Neuron (in vitro differentiated cells): ENCODE data around the gene LRCH3.

Experiments used
- H2AFZ ChIP-seq: one replicate; pipeline ENCODE4 v1.6.1; 2013; ENCODE audit warnings: low read depth, mild to moderate bottlenecking, inconsistent platforms, low read length, moderate library complexity
- H3K27me3 ChIP-seq: one replicate; pipeline ENCODE4 v1.6.1; 2013; ENCODE audit warnings: low read length; ENCODE audit not compliant: insufficient read depth
- H3K36me3 ChIP-seq: one replicate; pipeline ENCODE4 v1.6.1; 2013; ENCODE audit warnings: low read length; ENCODE audit not compliant: insufficient read depth
- H3K4me1 ChIP-seq: one replicate; pipeline ENCODE4 v1.6.1; 2013; ENCODE audit warnings: low read length; ENCODE audit not compliant: insufficient read depth
- H3K4me3 ChIP-seq: 2 replicates; pipeline ENCODE4 v1.5.1; 2013; ENCODE audit warnings: mild to moderate bottlenecking, low read length, moderate library complexity
- H3K9me3 ChIP-seq: one replicate; pipeline ENCODE4 v1.6.1; 2013; ENCODE audit warnings: low read length

LRCH3 gene

DNA sequence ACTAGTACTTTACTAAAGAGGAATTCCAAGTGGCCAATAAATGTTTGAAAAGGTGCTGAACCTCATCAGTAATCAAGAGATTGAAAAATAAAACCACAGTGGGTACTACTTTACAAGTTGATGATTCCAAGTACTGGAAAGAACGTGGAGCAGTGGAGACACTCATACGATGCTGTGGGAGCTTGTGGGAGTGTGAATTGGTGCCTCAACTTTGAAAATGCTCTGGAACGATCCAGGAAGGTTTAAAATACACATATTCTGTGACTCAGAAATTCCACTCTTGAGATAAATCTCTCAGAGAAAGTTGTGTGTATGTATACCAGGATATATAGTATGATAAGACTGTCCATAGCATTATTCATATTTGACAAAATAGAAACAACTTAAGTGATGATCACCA, 9.3 kb downstream of the LRCH3 start:
- no peak overlapping the region for H3K4me3 ChIP-seq
- H2AFZ ChIP-seq, result no peak overlapping the region
- no peaks in the 10 kb centered on the region for H3K27me3 ChIP-seq

DNA sequence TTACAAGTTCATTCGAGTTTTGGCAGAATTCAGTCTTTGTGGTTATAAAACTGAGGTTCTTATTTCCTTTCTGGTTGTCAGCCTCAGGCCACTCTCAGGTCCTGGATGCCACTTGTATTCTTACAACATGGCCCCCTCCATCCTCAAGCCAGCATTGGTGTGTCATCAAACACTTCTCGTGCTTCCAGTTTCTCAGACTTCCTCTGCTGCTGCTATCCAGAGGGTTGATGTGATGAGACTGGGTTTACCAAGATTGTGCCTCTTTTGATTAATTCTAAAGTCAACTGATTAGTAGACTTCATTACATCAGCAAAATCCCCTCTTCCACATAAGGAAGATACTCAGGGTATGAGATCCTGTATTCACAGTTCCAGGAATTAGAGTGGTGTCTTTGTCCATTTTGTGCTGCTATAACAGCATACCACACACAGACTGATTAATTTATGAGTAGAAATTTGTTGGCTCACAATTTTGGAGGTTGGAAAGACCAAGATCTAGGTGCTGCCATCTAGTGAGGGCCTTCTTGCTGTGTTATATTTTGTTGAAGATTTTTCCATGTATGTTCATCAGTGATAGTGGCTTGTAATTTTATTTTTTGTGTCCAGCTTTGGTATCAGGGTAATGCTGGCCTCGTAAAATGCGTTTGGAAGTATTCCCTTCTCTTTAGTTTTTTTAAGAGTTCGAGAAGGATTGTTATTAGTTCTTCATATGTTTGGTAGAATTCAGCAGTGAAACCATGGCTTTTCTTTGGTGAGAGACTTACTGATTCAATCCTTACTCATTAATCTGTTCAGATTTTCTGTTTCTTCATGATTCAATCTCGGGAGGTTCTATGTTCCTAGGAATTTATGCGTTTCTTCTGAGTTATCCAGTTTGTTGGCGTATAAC, 11.1 kb downstream of the LRCH3 start:
- Histone ChIP-seq H3K4me3 (no peak overlapping the region), H3K36me3 (peaks cover 2% of the 10 kb centered on the region), H3K9me3 (peaks cover 2% of the 10 kb centered on the region), H3K4me1 (no peaks in the 10 kb centered on the region), H3K27me3 (no peaks in the 10 kb centered on the region), H2AFZ (no peak overlapping the region)

More for the DNA sequence above, 9.3 kb downstream of the LRCH3 start:
- no peaks in the 10 kb centered on the region for H3K36me3 ChIP-seq
- no peaks in the 10 kb centered on the region for H3K4me1 ChIP-seq
- peaks cover 2% of the 10 kb centered on the region for H3K9me3 ChIP-seq

DNA sequence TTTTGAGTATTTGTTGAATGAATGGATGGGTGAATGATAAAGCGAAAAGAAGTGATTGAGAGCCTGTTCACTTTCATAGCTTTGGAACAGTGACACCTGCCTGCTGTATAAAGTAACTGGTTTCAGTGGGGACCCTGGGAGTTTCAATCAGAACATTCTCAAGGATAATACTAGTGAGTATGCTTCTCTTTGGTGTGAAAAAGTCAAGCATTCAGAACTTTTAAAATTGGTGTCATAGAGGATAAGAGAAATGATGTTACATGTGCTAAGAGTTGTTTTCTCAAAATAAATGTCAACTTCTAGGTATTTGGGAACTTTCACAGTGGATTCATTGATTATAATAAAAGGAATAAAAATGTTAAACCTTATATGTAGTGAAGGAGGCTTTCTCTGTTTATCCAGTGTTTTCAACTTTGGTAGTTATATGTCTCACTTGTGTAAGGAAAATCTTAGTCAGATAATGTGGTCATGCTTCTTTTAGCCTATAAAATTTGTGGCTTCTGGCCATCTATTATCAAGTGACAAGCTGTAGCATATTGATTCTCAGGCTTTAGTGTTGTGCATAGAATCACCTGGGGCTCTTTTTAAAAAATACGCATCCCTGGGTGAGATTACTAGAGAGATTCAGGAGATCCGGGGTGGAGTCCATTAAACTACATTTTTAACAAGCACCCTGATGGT, 11.9 kb downstream of the LRCH3 start:
- Histone ChIP-seq H3K36me3 (peaks cover 2% of the 10 kb centered on the region), H3K27me3 (no peaks in the 10 kb centered on the region), H3K4me3 (no peak overlapping the region), H3K4me1 (no peaks in the 10 kb centered on the region), H3K9me3 (peaks cover 2% of the 10 kb centered on the region), H2AFZ (no peak overlapping the region)

DNA sequence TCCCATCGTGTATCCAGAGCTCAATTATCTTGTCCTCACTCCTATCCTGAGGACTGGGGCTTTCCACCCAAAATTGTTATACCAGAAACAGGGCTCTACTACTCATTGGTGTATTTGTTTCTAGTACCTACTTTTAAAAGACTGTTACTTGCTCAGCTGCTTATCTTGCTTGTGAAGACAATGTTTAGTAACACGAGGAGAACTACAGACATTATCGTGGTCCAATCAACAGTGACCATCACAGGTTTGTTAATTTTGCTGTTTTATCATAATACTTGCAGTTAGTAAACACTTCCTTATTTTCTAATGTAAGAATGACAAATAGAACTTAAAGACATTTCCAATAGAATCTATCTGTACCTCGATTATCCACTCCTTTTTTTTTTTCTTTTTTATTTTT, 13.5 kb downstream of the LRCH3 start:
- no peak overlapping the region for H3K4me3 ChIP-seq
- H3K27me3 ChIP-seq, result no peaks in the 10 kb centered on the region
- H3K36me3 ChIP-seq, result peaks cover 2% of the 10 kb centered on the region
- peaks cover 2% of the 10 kb centered on the region for H3K9me3 ChIP-seq
- no peak overlapping the region for H2AFZ ChIP-seq
- no peaks in the 10 kb centered on the region for H3K4me1 ChIP-seq

DNA sequence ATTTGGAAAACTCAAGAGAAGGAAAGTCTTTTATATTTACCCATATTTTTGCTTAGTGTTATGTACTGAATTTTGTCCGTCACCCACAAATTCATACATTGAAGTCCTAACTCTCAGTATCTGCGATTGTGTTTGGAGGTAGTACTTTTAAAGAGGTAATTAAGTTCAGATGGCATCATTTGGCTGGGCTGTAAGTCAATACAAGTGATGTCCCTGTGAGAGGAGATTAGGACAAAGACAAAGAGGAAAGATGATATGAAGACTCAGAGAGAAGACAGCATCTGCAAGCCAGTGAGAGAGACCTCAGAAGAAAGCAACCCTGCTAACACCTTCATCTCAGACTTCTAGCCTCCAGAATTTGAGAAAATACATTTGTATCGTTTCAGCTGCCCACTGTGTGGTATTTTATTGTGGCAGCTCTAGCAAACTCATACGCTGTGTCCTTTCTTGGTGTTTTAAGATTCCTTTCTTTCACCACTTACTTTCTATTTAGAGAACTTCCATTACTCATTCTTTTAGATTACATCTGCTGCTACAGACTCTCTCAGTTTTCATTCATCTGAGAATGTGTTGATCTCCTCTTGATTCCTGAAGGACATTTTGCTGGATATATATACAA, 17.0 kb downstream of the LRCH3 start:
- H3K4me3 ChIP-seq, result no peak overlapping the region
- peaks cover 2% of the 10 kb centered on the region for H3K36me3 ChIP-seq
- no peaks in the 10 kb centered on the region for H3K4me1 ChIP-seq
- no peaks in the 10 kb centered on the region for H3K9me3 ChIP-seq
- no peaks in the 10 kb centered on the region for H3K27me3 ChIP-seq
- H2AFZ ChIP-seq, result no peak overlapping the region

DNA sequence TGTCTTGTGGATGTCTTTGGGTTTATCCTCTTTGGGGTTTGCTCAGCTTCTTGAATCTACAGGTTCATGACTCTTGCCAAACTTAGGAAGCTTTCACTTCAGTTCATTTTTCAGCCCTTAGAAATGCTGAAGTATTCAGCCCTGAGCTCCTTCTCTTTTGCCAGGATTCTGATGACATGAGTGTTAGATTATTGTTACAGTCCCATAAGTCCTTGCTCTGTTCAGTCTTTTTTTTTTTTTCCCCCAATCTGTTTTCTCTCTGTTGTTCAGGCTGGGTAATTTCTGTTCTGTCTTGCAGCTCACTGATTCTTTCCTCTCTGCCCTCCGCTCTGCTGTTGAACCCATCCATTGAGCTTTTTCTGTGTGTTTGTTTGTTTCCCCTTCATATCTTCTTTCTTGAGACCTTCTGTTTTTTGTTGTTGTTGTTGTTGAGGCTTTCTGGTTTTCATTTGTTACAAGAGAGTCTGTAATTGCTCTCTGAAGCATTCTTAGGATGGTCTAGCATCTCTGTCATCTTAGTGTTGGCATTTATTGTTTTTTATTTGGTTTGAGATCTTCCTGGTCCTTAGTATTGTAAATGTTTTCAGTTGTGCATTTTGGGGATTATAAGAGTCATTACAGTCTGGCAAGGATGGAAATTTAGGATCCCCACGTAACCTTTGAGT, 18.4 kb downstream of the LRCH3 start:
- Histone ChIP-seq H3K9me3 (no peaks in the 10 kb centered on the region), H3K27me3 (no peaks in the 10 kb centered on the region), H3K4me3 (no peak overlapping the region), H2AFZ (no peak overlapping the region), H3K36me3 (peaks cover 2% of the 10 kb centered on the region), H3K4me1 (no peaks in the 10 kb centered on the region)

DNA sequence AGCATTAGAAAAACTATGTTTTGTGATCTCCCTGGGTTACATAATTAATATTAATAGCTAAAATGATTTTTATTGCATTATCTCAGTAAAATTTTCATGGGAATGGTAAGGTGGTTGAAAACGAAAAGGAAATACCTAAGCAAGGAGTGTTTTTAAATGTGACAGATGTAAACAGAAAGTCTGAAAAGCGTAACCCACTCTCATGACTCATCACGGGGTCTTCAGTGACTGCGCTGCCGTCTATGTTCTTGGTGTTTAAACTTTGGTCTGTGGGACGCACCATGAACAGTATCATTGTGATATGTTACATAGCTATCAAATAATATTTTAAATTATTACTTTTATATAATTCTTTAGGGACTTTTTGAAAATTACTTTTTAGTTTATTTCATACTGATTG, 19.8 kb downstream of the LRCH3 start:
- Histone ChIP-seq H3K9me3 (no peaks in the 10 kb centered on the region), H3K36me3 (peaks cover 2% of the 10 kb centered on the region), H3K4me3 (no peak overlapping the region), H2AFZ (no peak overlapping the region), H3K4me1 (no peaks in the 10 kb centered on the region), H3K27me3 (no peaks in the 10 kb centered on the region)

DNA sequence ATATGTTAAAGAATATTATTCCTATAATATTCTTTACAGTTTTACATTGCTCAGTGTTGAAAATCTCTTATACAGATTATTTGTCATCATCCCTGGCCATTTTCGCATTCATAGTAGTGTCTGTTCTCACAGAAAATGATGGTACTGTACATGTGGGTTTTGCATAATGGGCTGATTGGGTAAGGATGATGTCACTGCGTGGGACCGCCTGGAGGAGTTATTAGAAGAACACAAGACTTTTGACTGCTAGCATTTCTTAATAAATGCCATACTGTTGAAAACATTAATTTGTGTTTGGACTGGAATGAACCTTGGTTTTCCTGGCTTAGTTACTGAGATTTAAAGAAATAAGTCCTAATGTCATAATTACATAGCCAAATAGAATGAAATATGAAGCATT, 20.3 kb downstream of the LRCH3 start:
- Histone ChIP-seq H3K36me3 (peaks cover 2% of the 10 kb centered on the region), H3K27me3 (no peaks in the 10 kb centered on the region), H3K9me3 (no peaks in the 10 kb centered on the region), H3K4me1 (no peaks in the 10 kb centered on the region), H3K4me3 (no peak overlapping the region), H2AFZ (no peak overlapping the region)

DNA sequence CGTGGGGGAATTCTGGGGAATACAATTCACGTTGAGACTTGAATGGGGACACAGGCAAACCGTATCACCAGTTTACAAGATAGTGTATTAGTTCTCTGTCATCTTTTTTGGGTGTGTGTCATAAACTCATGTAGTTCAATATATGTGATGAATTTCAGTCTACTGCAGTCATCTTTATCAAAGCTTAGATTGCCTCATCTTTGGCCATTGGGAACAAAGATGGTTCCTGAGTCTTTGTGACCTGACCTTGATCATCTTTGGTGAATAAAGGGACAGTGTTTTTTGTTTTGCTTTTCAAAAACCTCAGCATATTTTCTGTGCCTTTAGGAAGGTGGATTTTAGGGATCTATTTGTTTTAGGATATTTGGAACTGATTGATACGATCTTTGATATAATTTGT, 23.3 kb downstream of the LRCH3 start:
- Histone ChIP-seq H3K4me3 (no peak overlapping the region), H3K27me3 (no peaks in the 10 kb centered on the region), H3K9me3 (no peaks in the 10 kb centered on the region)

DNA sequence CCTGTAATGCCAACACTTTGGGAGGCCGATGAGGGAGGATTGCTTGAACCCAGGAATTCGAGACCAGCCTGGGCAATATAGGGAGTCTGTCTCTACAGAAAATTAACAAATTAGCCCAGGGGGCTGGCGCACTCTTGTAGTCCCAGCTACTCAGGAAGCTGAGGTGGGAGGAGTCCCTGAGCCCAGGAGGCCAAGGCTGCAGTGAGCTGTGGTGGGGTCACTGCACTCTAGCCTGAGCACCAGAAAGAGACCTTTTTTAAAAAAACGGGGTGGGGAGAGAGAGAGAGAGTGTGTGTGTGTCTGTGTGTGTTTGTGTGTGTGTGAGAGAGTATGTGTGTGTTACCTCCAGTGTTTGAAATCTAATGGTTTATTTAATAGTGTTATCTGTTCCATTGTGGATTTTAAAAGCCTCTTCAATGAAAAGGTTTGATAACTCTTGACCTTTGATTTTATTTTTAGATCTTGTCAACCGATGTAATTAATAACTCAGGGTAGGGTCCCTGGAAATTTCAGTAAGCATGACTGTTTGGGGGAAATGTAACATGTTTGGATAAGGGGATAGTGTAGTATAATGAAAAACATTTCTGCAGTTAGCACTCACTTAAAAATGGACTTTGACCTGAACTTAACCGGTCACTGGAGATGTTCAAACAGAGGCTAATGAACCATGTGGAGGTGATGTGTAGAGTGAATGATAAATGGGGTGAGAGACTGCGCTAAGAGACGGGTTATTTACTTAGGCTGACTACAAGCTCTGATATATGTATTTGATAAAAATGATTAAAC, 29.7 kb downstream of the LRCH3 start:
- no peak overlapping the region for H2AFZ ChIP-seq
- peaks cover 3% of the 10 kb centered on the region for H3K9me3 ChIP-seq
- H3K4me3 ChIP-seq, result no peak overlapping the region
- H3K27me3 ChIP-seq, result no peaks in the 10 kb centered on the region
- H3K36me3 ChIP-seq, result peaks cover 41% of the 10 kb centered on the region
- no peaks in the 10 kb centered on the region for H3K4me1 ChIP-seq

More for the DNA sequence above, 23.3 kb downstream of the LRCH3 start:
- Histone ChIP-seq H3K4me1 (no peaks in the 10 kb centered on the region), H3K36me3 (peaks cover 2% of the 10 kb centered on the region), H2AFZ (no peak overlapping the region)

DNA sequence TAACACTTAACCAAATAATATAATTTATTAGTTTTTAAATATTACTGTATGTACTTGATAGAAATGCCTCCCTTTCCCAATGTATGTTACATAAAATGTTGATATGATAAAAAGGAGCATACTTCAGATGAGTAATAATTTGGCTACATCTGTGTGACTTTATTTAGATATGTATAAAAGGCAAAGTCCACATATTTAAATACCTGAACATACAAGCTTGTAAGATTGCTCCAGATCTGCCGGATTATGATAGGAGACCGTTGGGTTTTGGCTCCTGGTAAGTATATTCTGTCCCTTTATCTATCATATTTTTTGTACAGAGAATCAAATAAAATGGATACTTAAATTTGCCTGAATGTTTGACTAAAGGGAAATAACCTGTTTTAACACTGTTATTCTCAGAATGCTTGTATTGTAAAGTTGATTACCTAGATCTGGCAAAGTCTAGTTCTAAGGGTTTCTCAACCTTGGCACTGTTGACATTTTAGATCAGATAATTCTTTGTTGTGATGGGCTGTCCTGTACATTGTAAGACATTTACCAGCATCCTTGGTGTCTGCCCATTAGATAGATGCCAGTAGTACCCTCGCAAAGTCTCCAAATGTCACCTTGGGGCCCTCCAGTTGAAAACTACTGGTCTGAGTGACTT, 38.5 kb downstream of the LRCH3 start:
- Histone ChIP-seq H3K36me3 (peaks cover 51% of the 10 kb centered on the region), H3K4me3 (no peak overlapping the region), H3K4me1 (no peaks in the 10 kb centered on the region), H2AFZ (no peak overlapping the region), H3K9me3 (no peaks in the 10 kb centered on the region), H3K27me3 (no peaks in the 10 kb centered on the region)
